HL-60 (cell line): ENCODE measurements around the gene TRAP1.

Experiments
- DNase-seq, 2 experiments: peaks; one replicate each; pipeline ENCODE4 v3.0.0-alpha.2; 2010 to 2020; ENCODE audit warnings: low read depth in 1 of 2, low spot score in 1 of 2
- H3K27ac ChIP-seq: fragments of 250-450 bp; sonication (Bioruptor Pico); replicated peaks from 2 replicates; pipeline ENCODE4 v1.5.1; 2020; ENCODE audit warnings: mild to moderate bottlenecking, moderate library complexity
- H3K27me3 ChIP-seq: fragments of 250-450 bp; sonication (Bioruptor Pico); 2 replicates; pipeline ENCODE4 v1.5.1; 2021; ENCODE audit warnings: mild to moderate bottlenecking, moderate library complexity; ENCODE audit not compliant: insufficient read depth, poor library complexity, severe bottlenecking
- H3K4me3 ChIP-seq: replicated peaks from 2 replicates; pipeline ENCODE4 v1.5.1; 2011; ENCODE audit warnings: mild to moderate bottlenecking, control low read depth, low read length; ENCODE audit not compliant: insufficient read depth
- GABPA ChIP-seq: IDR thresholded peaks from 2 replicates; pipeline ENCODE4 v1.6.1; 2012; ENCODE audit warnings: low read depth
- POLR2AphosphoS5 ChIP-seq: IDR thresholded peaks from 2 replicates; pipeline ENCODE4 v1.6.1; 2012; ENCODE audit warnings: low read depth
- SPI1 ChIP-seq: IDR thresholded peaks from 2 replicates; pipeline ENCODE4 v1.6.1; 2012; ENCODE audit warnings: low read depth, mild to moderate bottlenecking, borderline replicate concordance
- long read RNA-seq: library from polyadenylated mRNA; unstranded; transcript quantifications from one replicate; pipeline ENCODE4 v2.0.0, GENCODE V29; 2020
- TF ChIP-seq, protein P1 (sequence below): IDR thresholded peaks from one replicate; pipeline ENCODE4 v1.5.1; 2011; ENCODE audit warnings: low read length, control low read depth, inconsistent platforms; ENCODE audit not compliant: insufficient read depth
- TF ChIP-seq, protein P2 (sequence below): IDR thresholded peaks from 2 replicates; pipeline ENCODE4 v1.6.1; 2012; ENCODE audit warnings: low read depth; ENCODE audit not compliant: insufficient replicate concordance

TRAP1 gene
- long read RNA-seq, transcript TRAP1-202 (17 exons, 2,052 nt), result minor isoform, 30 of 5,299 reads
- long read RNA-seq, transcript TRAP1-212 (13 exons, 2,309 nt), result minor isoform, 16 of 5,299 reads
- long read RNA-seq, transcript TRAP1-201 (18 exons, 2,296 nt), result major isoform, 5,045 of 5,299 reads
- long read RNA-seq, partial matches to known transcripts, result 49 of 5,299 reads
- long read RNA-seq, other reads (novel, unspliced or antisense), result 159 of 5,299 reads

DNA sequence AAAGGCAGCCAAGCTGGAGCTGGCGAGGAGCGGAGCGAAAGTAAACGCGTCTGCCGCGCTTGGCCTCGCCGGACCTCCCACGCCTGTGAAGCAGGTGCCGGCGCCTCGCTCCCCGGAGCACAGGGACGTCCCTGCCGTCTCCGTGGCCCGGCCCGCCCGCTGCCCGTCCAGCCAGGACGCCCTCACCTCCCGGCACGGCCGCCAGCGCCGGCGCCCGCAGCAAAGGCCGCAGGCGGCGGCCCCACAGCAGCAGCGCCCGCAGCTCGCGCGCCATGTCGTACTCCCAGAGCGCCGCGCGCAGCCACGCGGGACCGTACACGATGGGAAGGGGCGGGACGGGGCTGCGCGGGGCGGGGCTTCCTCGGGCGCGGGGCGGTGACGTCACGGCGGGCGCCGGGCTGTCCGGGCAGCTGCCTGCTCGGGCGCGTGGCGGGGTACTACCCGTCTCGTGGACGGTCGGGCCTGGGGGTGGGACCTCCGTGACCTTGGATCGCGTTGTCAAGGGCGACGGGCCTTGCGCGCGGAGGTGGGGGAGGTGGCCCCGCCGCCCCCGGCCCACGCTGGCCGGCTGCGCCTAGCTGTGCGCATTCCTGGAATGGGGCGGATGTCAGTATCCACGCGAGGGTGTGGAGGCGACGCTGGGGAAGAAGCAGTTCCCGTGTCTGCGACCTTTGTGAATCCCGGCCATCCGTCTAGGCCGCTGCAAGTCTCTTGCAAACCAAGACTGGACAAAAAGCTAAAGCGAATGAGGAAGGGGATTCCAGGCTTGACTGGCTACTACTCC is at the start of gene TRAP1:
TRAP1 (minus strand) TSS at position 290 of the 784 bp plus-strand sequence; CDS start at position 274, 16 bp downstream.
- Histone ChIP-seq H3K27ac (peak within 1 kb of the TSS; percentile 89), H3K27me3 (no peaks in the 10 kb centered on the region), H3K4me3 (peak within 1 kb of the TSS; percentile 96)
- DNase-seq, result peak; percentile 81 to 91
- TF ChIP-seq, protein P1, sequence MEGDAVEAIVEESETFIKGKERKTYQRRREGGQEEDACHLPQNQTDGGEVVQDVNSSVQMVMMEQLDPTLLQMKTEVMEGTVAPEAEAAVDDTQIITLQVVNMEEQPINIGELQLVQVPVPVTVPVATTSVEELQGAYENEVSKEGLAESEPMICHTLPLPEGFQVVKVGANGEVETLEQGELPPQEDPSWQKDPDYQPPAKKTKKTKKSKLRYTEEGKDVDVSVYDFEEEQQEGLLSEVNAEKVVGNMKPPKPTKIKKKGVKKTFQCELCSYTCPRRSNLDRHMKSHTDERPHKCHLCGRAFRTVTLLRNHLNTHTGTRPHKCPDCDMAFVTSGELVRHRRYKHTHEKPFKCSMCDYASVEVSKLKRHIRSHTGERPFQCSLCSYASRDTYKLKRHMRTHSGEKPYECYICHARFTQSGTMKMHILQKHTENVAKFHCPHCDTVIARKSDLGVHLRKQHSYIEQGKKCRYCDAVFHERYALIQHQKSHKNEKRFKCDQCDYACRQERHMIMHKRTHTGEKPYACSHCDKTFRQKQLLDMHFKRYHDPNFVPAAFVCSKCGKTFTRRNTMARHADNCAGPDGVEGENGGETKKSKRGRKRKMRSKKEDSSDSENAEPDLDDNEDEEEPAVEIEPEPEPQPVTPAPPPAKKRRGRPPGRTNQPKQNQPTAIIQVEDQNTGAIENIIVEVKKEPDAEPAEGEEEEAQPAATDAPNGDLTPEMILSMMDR, result no peak
- peak; percentile 89 for TF ChIP-seq POLR2AphosphoS5
- TF ChIP-seq, protein P2, sequence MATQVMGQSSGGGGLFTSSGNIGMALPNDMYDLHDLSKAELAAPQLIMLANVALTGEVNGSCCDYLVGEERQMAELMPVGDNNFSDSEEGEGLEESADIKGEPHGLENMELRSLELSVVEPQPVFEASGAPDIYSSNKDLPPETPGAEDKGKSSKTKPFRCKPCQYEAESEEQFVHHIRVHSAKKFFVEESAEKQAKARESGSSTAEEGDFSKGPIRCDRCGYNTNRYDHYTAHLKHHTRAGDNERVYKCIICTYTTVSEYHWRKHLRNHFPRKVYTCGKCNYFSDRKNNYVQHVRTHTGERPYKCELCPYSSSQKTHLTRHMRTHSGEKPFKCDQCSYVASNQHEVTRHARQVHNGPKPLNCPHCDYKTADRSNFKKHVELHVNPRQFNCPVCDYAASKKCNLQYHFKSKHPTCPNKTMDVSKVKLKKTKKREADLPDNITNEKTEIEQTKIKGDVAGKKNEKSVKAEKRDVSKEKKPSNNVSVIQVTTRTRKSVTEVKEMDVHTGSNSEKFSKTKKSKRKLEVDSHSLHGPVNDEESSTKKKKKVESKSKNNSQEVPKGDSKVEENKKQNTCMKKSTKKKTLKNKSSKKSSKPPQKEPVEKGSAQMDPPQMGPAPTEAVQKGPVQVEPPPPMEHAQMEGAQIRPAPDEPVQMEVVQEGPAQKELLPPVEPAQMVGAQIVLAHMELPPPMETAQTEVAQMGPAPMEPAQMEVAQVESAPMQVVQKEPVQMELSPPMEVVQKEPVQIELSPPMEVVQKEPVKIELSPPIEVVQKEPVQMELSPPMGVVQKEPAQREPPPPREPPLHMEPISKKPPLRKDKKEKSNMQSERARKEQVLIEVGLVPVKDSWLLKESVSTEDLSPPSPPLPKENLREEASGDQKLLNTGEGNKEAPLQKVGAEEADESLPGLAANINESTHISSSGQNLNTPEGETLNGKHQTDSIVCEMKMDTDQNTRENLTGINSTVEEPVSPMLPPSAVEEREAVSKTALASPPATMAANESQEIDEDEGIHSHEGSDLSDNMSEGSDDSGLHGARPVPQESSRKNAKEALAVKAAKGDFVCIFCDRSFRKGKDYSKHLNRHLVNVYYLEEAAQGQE, result peak; percentile 40
- no peak for TF ChIP-seq GABPA
- peak; percentile 26; the same call in 1 of the 2 replicates for TF ChIP-seq SPI1

DNA sequence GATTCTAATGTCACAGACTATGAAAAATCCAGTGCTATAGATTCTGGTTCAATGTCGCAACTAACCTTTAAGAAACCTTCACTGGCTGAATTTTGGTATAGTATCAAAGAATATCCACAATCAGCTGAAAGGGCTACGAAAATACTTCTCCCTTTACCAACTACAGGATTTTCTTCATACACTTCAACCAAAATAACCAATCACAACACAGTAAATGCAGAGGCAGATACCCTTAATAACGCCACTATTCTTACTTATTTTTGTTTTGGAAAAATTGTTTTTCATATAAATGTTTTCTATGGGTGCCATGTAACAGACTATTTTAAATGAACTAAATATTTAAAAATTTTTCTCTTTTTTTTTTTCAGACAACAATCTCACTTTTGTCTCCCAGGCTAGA is 48.9 kb upstream of the TRAP1 start:
- H3K27ac ChIP-seq, result no peak overlapping the region
- TF ChIP-seq GABPA, result no peak
- TF ChIP-seq, protein P2, result no peak
- TF ChIP-seq, protein P1, result no peak
- no peak for TF ChIP-seq POLR2AphosphoS5
- TF ChIP-seq SPI1, result no peak
- DNase-seq, result no peak
- H3K27me3 ChIP-seq, result no peaks in the 10 kb centered on the region
- H3K4me3 ChIP-seq, result no peak overlapping the region

DNA sequence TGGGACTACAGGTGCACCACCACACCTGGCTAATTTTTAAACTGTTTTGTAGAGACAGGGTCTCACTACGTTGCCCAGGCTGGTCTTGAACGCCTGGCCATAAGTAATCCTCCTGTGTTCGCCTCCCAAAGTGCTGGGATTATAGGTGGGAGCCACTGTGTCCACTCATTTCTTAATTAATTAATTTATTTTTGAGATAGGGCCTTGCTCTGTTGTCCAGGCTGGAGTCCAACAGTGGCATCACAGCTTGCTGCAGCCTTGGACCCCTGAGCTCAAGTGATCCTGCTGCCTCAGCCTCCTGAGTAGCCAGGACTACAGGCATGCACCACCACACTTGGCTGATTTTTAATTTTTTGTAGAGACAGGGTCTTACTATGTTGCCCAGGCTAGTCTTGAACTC is 47.1 kb upstream of the TRAP1 start:
- DNase-seq, result no peak
- H3K27me3 ChIP-seq, result no peaks in the 10 kb centered on the region
- H3K4me3 ChIP-seq, result no peak overlapping the region
- no peak overlapping the region for H3K27ac ChIP-seq
- TF ChIP-seq GABPA (no peak), SPI1 (no peak), POLR2AphosphoS5 (no peak)
- TF ChIP-seq, protein P2, result no peak
- TF ChIP-seq, protein P1, result no peak
